Right cardiac atrium (tissue), 5 donors: ENCODE data around the gene EML4. TPM values are rescaled to one million over a fixed set of nuclear protein-coding genes. Genes with fewer than 3 reads are reported as not detected.

Experiments
- ATAC-seq, 2 donors: fragments of 200-7000 bp; cut with Tn5 transposase; one replicate each; pipeline versions ENCODE4 v1.8.0 to v1.9.1; 2020; ENCODE audit warnings: moderate library complexity in 2 of 2, mild to moderate bottlenecking in 1 of 2
- DNase-seq, 3 donors: peaks; one replicate each; pipeline ENCODE4 v3.0.0-alpha.2; 2020
- H3K27ac ChIP-seq: one replicate; pipeline ENCODE4 v1.5.1; 2013; ENCODE audit warnings: mild to moderate bottlenecking, low read length, control low read depth, moderate library complexity
- H3K27me3 ChIP-seq: one replicate; pipeline ENCODE4 v1.6.1; 2013; ENCODE audit not compliant: control insufficient read depth, insufficient read depth
- H3K4me1 ChIP-seq: one replicate; pipeline ENCODE4 v1.6.1; 2013; ENCODE audit warnings: low read length; ENCODE audit not compliant: control insufficient read depth, insufficient read depth
- H3K4me3 ChIP-seq: one replicate; pipeline ENCODE4 v1.5.1; 2013; ENCODE audit warnings: low read length, control low read depth
- H3K9me3 ChIP-seq: one replicate; pipeline ENCODE4 v1.6.1; 2013; ENCODE audit warnings: low read length; ENCODE audit not compliant: control insufficient read depth
- WGBS: extraction: QIAGEN DNeasy Blood & Tissue Kit; methylation state at CpG from one replicate; pipeline ENCODE4 v1.1.7; 2013; 5-methylcytosine and 5-hydroxymethylcytosine counted together
- intact Hi-C, 4 donors: fragments of 100-400 bp; cut with DNase I; formaldehyde crosslinking; loops; one replicate each; pipeline versions ENCODE4 v1.11.0 to v1.14.0; 2022 to 2023
- polyA plus RNA-seq: library from polyadenylated mRNA; stranded (reverse); fragments of 200-250 nt; gene quantifications from one replicate; pipeline ENCODE4 v1.2.3, GENCODE V29; 2013
- total RNA-seq, 4 donors: library from RNA; stranded (reverse); fragmentation: NEBNext Ultra II Directional; extraction: Animal tissue kit (Norgen Biotek cat#: 25700); gene quantifications; one replicate each; pipeline ENCODE4 v1.2.1, GENCODE V29; 2021
- donor health status: healthy with polysubstance abuse.
- donor health status: DM: no; HTN: yes; CAD: no.
- donor health status: DM: no; HTN: no; CAD: no.
- donor health status: DM: no; HTN: yes; CAD: no; lungs with severe emphysema.
- donor health status: DM: yes; HTN: yes; CAD: no.

EML4 gene
- total and polyA plus RNA-seq, 5 donors: 3.8 to 13.8 (median 8.1) TPM

GRCh38 chr2:42335514-42336104 is 166.5 kb downstream of the EML4 start:
- no peaks in the 10 kb centered on the region for H3K27me3 ChIP-seq
- intact Hi-C loops: loop anchor here in 1 of 4 donors (10.0 kb wide), 1 partner anchor 241 kb away; no protein-coding TSS in a partner anchor
- no peak overlapping the region for H3K27ac ChIP-seq
- no peak for ATAC-seq
- no peaks in the 10 kb centered on the region for H3K9me3 ChIP-seq
- no peak overlapping the region for H3K4me3 ChIP-seq
- 98% methylated on average over 10 of the region's 10 CpGs for WGBS
- no peak for DNase-seq
- H3K4me1 ChIP-seq: no peaks in the 10 kb centered on the region

- DNase-seq (no peak), ATAC-seq (no peak)
- H3K27me3 ChIP-seq: no peaks in the 10 kb centered on the region
- no peaks in the 10 kb centered on the region for H3K9me3 ChIP-seq
- 97% methylated on average over 9 of the region's 9 CpGs for WGBS
- intact Hi-C loops: loop anchor here in 1 of 4 donors (10.0 kb wide), 1 partner anchor 242 kb away; no protein-coding TSS in a partner anchor
- no peaks in the 10 kb centered on the region for H3K4me1 ChIP-seq
- H3K4me3 ChIP-seq: no peak overlapping the region
- no peak overlapping the region for H3K27ac ChIP-seq
These were observed 167.3 kb downstream of the EML4 start for GRCh38 chr2:42336361-42336965.

GRCh38 chr2:42337356-42337820 is 168.2 kb downstream of the EML4 start:
- intact Hi-C loops: loop anchor here in 1 of 4 donors (10.0 kb wide), 1 partner anchor 243 kb away; no protein-coding TSS in a partner anchor
- H3K4me3 ChIP-seq: no peak overlapping the region
- no peak for DNase-seq
- H3K4me1 ChIP-seq: peaks cover 6% of the 10 kb centered on the region
- 94% methylated on average over 5 of the region's 5 CpGs for WGBS
- ATAC-seq: no peak
- H3K9me3 ChIP-seq: no peaks in the 10 kb centered on the region
- no peaks in the 10 kb centered on the region for H3K27me3 ChIP-seq
- no peak overlapping the region for H3K27ac ChIP-seq

- DNase-seq (peak in 1 of 3 donors; percentile 37), ATAC-seq (no peak)
- peaks cover 13% of the 10 kb centered on the region for H3K4me1 ChIP-seq
- H3K27ac ChIP-seq: no peak overlapping the region
- intact Hi-C loops: loop anchor here in 1 of 4 donors (10.0 kb wide), 1 partner anchor 243 kb away; no protein-coding TSS in a partner anchor
- H3K9me3 ChIP-seq: no peaks in the 10 kb centered on the region
- no peak overlapping the region for H3K4me3 ChIP-seq
- WGBS: 96% methylated on average over 28 of the region's 28 CpGs
- H3K27me3 ChIP-seq: no peaks in the 10 kb centered on the region
These were observed 168.9 kb downstream of the EML4 start for GRCh38 chr2:42337846-42338566.

GRCh38 chr2:42338567-42339190 is 169.5 kb downstream of the EML4 start:
- no peak for DNase-seq
- Histone ChIP-seq H3K4me1 (peaks cover 13% of the 10 kb centered on the region), H3K4me3 (no peak overlapping the region), H3K27ac (no peak overlapping the region), H3K27me3 (no peaks in the 10 kb centered on the region), H3K9me3 (no peaks in the 10 kb centered on the region)
- WGBS: 89% methylated on average over 13 of the region's 13 CpGs
- intact Hi-C loops: loop anchor here in 1 of 4 donors (10.0 kb wide), 1 partner anchor 244 kb away; no protein-coding TSS in a partner anchor
- ATAC-seq: no peak

GRCh38 chr2:42339191-42339912 is 170.2 kb downstream of the EML4 start:
- no peak overlapping the region for H3K27ac ChIP-seq
- H3K27me3 ChIP-seq: no peaks in the 10 kb centered on the region
- no peaks in the 10 kb centered on the region for H3K9me3 ChIP-seq
- no peak overlapping the region for H3K4me3 ChIP-seq
- WGBS: 85% methylated on average over 21 of the region's 21 CpGs
- ATAC-seq: no peak
- intact Hi-C loops: loop anchor here in 1 of 4 donors (10.0 kb wide), 1 partner anchor 245 kb away; no protein-coding TSS in a partner anchor
- no peak for DNase-seq
- H3K4me1 ChIP-seq: peaks cover 13% of the 10 kb centered on the region

GRCh38 chr2:42340045-42340937 is 171.1 kb downstream of the EML4 start:
- 82% methylated on average over 23 of the region's 23 CpGs for WGBS
- Histone ChIP-seq H3K4me1 (peaks cover 13% of the 10 kb centered on the region), H3K9me3 (no peaks in the 10 kb centered on the region), H3K27me3 (no peaks in the 10 kb centered on the region), H3K27ac (no peak overlapping the region), H3K4me3 (no peak overlapping the region)
- ATAC-seq: no peak
- no peak for DNase-seq
- intact Hi-C loops: no loop called here

- ATAC-seq (peak in 1 of 2 donors; percentile 13), DNase-seq (peak in 1 of 3 donors; percentile 28)
- Histone ChIP-seq H3K27ac (no peak overlapping the region), H3K9me3 (no peaks in the 10 kb centered on the region), H3K4me3 (no peak overlapping the region), H3K27me3 (no peaks in the 10 kb centered on the region), H3K4me1 (peaks cover 18% of the 10 kb centered on the region)
- WGBS: 92% methylated on average over 10 of the region's 10 CpGs
- intact Hi-C loops: no loop called here
These were observed 171.9 kb downstream of the EML4 start for GRCh38 chr2:42340938-42341636.

GRCh38 chr2:42342061-42342794 is 173.1 kb downstream of the EML4 start:
- H3K4me3 ChIP-seq: no peak overlapping the region
- no peaks in the 10 kb centered on the region for H3K27me3 ChIP-seq
- ATAC-seq: peak; percentile 65 to 84
- peak in 2 of 3 donors; percentile 39 to 46 for DNase-seq
- WGBS: 65% methylated on average over 8 of the region's 8 CpGs
- peaks cover 18% of the 10 kb centered on the region for H3K4me1 ChIP-seq
- intact Hi-C loops: no loop called here
- H3K9me3 ChIP-seq: no peaks in the 10 kb centered on the region
- no peak overlapping the region for H3K27ac ChIP-seq
